Kidney tubule cell (primary cell): ENCODE results near the gene PTPN14.
A peak's percentile ranks its signal among the peaks of the same experiment; 100 is the strongest.

Experiments
- DNase-seq: peaks from one replicate; pipeline ENCODE4 v3.0.0-alpha.2; 2018; ENCODE audit warnings: low spot score

PTPN14 gene

DNA sequence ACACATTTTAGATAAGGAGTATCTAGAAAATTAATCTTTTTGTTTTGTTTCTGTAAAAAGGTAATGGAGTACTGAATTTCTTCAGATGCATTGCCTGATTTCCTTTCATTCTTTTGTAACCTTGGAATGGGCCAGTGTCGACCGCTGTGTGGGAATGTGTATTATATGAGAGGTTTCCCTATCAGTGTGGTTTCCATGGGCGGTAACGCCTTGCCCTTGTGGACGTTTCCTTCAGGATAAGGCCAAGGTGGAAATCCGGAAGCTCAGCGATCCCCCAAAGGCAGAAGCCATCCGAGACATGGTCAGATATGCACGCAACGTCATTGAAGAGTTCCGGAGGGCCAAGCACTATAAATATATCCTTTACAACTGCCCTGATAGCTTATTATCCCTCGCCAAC lies 220.7 kb downstream of the PTPN14 start:
- DNase-seq, result no peak

GRCh38 chr1:214330222-214330621 lies 221.2 kb downstream of the PTPN14 start:
- no peak for DNase-seq

DNA sequence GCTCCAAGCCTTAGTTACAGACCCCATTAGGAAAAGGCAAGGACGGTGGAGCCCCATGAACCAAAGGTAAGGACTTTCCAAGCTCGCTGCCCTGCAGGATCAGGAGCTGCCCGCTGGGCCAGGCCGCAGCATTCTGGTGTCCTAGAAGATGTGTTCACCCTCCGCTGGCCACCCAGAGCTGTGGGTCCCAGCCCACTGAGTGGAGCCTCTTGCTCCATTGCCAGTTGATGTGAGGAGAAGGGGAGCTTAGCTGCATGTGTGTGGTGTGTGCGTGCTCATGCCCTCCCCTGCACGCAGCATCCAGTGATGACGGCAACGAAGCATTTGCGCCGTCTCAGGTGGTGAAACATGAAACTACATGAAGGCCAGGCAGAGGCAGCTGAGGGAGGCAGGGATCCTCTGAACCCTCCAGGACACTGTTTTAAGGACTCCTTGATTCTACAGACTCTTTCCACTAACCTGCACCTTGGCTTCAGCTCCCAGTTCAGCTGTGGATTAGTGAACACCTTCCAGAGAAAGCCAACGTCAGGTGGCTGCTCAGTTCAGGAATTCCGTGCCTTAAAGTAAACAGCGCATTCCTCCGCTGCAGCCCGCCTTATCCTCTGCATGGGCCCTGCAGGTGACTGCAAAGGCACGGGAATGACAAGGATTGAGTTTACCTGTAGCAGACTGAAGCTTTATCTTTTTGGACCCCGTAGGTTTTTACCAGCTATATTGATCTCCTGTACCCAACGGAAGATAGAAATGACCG lies 221.8 kb downstream of the PTPN14 start:
- DNase-seq, result no peak

- peak; percentile 85 for DNase-seq
Measured at GRCh38 chr1:214328770-214329469, 222.5 kb downstream of the PTPN14 start.

- DNase-seq, result no peak
Measured at GRCh38 chr1:214327514-214327913, 223.9 kb downstream of the PTPN14 start.

DNA sequence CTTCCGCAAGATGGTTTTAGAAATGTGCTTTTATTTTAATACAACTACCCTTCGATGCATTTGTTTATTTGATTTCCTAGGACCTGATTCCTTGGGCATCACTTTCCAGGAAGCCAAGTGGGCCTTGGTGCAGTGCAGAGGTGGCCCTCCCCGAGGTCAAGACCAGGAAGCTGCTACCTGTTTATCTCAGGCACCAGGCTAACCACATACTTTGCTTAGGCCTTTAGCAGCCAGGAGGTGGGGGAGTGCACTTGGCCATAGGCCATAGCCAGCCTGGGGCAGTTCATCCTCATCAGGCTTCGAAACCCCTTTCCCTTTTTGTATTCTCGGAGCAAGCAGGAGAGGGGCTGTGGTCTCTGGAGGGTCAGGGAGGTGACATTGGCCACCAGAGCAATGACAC lies 225.0 kb downstream of the PTPN14 start:
- DNase-seq, result no peak

DNA sequence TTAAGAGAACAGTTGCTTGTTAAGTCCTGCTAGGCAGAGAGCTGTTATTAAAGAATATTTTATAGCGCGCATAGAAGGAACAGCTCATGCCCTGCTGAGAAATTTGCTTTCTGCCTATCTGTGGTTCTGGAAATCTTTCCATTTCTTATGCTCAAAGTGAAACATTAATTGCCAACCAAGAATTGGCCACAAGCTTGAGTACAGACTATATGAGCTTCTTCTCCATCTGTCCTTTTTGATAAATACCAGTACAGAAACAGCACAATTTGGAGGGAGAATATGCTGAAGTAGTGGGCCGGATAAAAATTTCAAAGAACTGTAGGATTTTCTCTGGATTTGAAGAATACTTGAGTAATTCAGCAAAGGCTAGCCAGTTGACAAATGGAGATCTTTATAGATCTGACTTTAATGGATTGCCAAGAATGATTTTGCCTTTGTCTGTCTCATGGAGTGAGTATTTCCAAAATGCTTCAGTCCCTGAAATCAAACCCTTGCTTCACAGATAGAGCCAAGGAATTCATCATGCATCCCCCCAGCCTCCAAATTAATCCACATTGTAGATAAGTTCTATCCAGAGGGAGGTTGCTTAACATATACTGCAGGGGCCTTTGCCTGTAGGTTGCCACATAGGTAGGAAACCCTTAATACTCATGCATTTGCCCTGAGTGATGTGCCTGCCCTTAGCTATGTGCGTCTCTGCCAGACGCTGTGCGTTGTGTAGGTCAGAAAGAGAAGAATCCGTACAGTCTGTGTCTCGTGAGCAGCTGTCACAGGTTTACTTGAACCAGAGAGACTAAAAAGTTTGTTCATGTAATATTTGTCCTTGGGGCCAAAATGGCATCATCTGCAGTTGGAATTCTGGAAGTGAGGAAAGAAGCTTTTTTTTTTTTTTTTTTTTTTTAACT lies 226.3 kb downstream of the PTPN14 start:
- no peak for DNase-seq

- peak; percentile 86 for DNase-seq
Measured at GRCh38 chr1:214321705-214322453, 229.5 kb downstream of the PTPN14 start.

GRCh38 chr1:214319938-214320337 lies 231.5 kb downstream of the PTPN14 start:
- DNase-seq, result no peak

GRCh38 chr1:214318956-214319736 lies 232.3 kb downstream of the PTPN14 start:
- no peak for DNase-seq

GRCh38 chr1:214318356-214318755 lies 233.0 kb downstream of the PTPN14 start:
- peak; percentile 23 for DNase-seq

DNA sequence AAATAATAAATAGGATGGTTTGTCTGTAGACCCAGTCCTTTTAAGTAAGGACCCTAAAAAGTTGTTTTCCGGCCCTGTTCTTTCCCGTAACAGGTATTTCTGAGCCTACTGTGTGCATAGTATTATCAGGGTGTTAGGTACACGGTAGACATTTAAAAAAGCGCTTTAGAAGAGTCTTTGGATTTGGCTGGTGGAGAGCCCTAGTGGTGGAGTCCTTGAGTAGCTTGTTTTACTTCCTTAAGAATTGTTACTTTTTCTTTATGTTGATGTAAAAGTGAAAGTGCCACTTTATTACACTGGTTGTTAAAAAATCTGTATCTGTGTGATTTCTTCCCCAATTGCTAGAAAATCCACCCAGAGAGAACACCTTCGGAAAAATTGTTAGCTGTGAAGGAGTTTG lies 233.7 kb downstream of the PTPN14 start:
- DNase-seq, result no peak

GRCh38 chr1:214317300-214317699 lies 234.1 kb downstream of the PTPN14 start:
- DNase-seq, result no peak

DNA sequence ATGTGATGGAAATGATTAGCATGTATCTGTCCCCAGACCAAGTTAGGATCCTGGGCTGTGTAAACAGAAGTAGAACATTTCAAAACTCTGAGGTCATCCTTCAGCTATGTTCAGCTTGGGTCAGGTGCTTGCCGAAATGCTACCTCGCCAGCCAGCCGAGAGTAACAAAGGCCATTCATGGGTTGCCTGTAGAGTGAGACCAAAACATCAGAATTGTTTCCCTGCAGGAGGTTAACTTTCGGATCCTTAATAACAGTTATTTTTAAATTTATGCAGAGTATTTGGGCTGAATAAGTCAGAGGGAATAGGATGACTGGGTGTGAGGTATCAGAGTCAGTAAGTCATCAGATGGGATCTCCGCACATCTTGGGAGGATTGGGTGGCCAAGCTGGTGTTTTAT lies 234.8 kb downstream of the PTPN14 start:
- peak; percentile 94 for DNase-seq

GRCh38 chr1:214314178-214314843 lies 237.1 kb downstream of the PTPN14 start:
- DNase-seq, result no peak

DNA sequence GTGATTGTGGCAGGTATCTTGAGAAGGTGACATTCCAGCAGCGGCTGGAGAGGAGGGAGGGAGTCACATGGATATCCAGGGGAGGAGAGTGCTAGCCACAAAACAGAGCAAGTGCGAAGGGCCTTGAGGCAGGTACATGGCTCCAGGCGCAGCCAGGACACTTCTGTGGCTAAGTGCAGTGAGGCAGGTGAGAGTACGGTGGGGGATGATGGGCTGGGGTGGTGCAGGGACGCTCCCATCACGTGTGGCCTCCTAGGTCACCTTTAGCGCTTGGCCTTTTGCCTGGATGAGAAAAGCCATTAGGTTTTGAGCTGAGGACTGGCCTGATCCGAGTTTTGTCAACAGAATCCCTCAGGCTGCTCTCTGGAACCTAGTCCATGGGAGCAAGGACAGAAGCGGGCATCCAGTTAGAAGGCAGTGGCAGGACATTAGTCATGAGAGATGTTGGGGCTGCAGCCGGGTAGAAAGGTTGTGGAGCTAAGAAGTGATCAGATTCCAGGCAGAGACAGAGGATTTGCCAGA lies 238.8 kb downstream of the PTPN14 start:
- no peak for DNase-seq

DNA sequence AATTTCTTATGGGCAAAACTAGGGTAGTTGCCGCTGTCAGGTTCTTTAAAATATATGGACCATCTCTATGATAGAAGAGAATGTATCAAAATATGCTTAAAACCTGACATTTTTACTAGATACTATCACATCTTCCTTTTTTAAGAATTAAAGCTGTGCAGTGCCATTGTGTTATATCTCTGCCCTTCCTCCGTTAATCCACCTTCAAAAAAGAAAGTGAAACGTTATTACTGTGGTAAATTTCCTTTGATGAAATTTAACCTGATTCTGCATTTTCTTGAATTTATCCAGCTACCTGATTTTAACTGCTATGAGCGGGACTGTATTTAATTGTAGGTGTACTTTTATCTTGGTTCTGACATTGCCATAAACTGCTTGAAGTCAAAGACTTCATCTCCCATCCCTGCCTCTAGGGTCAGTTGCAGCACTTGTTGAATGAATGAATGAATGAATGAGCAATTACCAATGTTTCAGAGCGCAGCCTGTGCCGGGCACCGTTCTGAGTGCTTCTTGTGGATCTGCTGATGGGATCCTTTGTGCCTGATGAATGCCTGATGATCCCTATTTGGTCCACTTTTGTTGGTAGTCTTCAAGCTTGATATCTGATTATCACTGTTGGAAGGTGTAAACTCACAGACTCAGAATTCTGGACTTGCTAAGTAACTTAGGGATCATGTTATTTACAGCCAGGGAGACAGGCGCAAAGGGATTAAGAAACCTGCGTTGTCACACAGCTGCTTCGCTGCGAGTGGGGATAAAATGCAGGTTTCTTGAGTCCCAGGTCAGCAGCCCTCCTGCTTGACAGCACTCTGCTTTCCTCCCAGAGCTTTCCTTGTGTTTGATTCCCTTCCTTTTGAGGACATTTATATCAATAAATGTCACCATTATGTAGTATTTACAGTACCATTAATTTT lies 240.4 kb downstream of the PTPN14 start:
- no peak for DNase-seq

DNA sequence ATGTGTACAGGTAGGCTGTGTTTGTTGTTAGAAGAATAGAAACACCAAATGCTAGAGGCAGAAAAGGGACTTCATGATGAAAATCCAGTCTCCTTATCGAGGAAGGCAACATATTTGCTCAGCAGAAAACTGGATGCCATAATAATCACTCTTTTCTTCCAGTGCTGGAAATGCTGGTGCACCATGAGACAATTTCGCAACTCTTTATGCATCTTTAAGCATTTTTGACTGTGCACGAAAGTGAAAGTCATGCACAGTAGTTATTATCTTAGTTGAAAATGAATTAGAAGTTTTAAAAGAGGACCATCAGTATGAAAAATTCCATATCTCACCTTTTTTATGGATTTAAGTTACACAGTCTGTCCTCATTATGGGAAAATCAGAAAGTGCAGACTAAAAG lies 241.4 kb downstream of the PTPN14 start:
- no peak for DNase-seq

- DNase-seq, result no peak
Measured at GRCh38 chr1:214306269-214306668, 245.1 kb downstream of the PTPN14 start.
